Stimulated activated CD8-positive, alpha-beta memory T cell treated with anti-CD3 and anti-CD28 coated beads, Interleukin-2, amount 100 ng/mL, for 1 hour (primary cell): ENCODE measurements around the gene FSTL4.

ENCODE experiments used
- DNase-seq, 2 donors: peaks; one replicate each; pipeline ENCODE4 v3.0.0-alpha.2; 2020; ENCODE audit warnings: low read depth in 2 of 2

FSTL4 gene

GRCh38 chr5:133322743-133323142, 289.6 kb downstream of the FSTL4 start:
- DNase-seq = no peak

GRCh38 chr5:133321833-133322420, 290.4 kb downstream of the FSTL4 start:
- DNase-seq = no peak

- DNase-seq = no peak
Observed at GRCh38 chr5:133321286-133321832, 291.0 kb downstream of the FSTL4 start.

GRCh38 chr5:133319905-133320520, 292.3 kb downstream of the FSTL4 start:
- no peak for DNase-seq

- no peak for DNase-seq
Observed at GRCh38 chr5:133319244-133319643, 293.1 kb downstream of the FSTL4 start.

- DNase-seq = no peak
Observed at GRCh38 chr5:133317558-133317957, 294.8 kb downstream of the FSTL4 start.

GRCh38 chr5:133316346-133317343, 295.7 kb downstream of the FSTL4 start:
- DNase-seq = no peak

- no peak for DNase-seq
Observed at GRCh38 chr5:133314086-133314485, 298.3 kb downstream of the FSTL4 start.

- no peak for DNase-seq
Observed at GRCh38 chr5:133311176-133311575, 301.2 kb downstream of the FSTL4 start.

GRCh38 chr5:133309984-133310621, 302.2 kb downstream of the FSTL4 start:
- DNase-seq = no peak

- no peak for DNase-seq
Observed at GRCh38 chr5:133309166-133309795, 303.1 kb downstream of the FSTL4 start.

GRCh38 chr5:133307275-133307674, 305.1 kb downstream of the FSTL4 start:
- DNase-seq = no peak

- no peak for DNase-seq
Observed at GRCh38 chr5:133304707-133305216, 307.6 kb downstream of the FSTL4 start.

GRCh38 chr5:133304178-133304577, 308.2 kb downstream of the FSTL4 start:
- no peak for DNase-seq

GRCh38 chr5:133303298-133303697, 309.0 kb downstream of the FSTL4 start:
- DNase-seq = no peak

GRCh38 chr5:133299728-133300127, 312.6 kb downstream of the FSTL4 start:
- no peak for DNase-seq

- DNase-seq = no peak
Observed at GRCh38 chr5:133299021-133299420, 313.3 kb downstream of the FSTL4 start.

- DNase-seq = no peak
Observed at GRCh38 chr5:133298447-133298846, 313.9 kb downstream of the FSTL4 start.

- DNase-seq = no peak
Observed at GRCh38 chr5:133297293-133297692, 315.0 kb downstream of the FSTL4 start.

GRCh38 chr5:133296624-133297023, 315.7 kb downstream of the FSTL4 start:
- DNase-seq = no peak

GRCh38 chr5:133295520-133295919, 316.8 kb downstream of the FSTL4 start:
- no peak for DNase-seq
